AG04449 (cell line): ENCODE data around the gene ASPSCR1.

ENCODE experiments used
- CTCF ChIA-PET: fragments of 350-600 bp; formaldehyde crosslinking; extraction: SDS; loops from one replicate; lab custom pipeline; 2021; ENCODE audit warnings: antibody characterized with exemption; lab: Yijun Ruan, JAX
- POLR2A ChIA-PET: fragments of 400-600, 350-600 bp; formaldehyde crosslinking; extraction: SDS; loops from one replicate; lab custom pipeline; 2020; ENCODE audit warnings: antibody characterized with exemption, inconsistent platforms; lab: Yijun Ruan, JAX
- DNase-seq: peaks from one replicate; pipeline ENCODE4 v3.0.0-alpha.2; 2010; ENCODE audit warnings: low read depth, low spot score
- H3K4me3 ChIP-seq: 2 replicates; pipeline ENCODE4 v1.5.1; 2011; ENCODE audit warnings: low read depth, mild to moderate bottlenecking, control low read depth, low read length
- CTCF ChIP-seq: IDR thresholded peaks from one replicate; pipeline ENCODE4 v1.5.1; 2011; ENCODE audit warnings: mild to moderate bottlenecking, moderate library complexity, low read length, control low read depth, inconsistent platforms; ENCODE audit not compliant: insufficient read depth; ENCODE audit errors: missing control alignments

Gene ASPSCR1

GRCh38 chr17:82031885-82032627 is 54.6 kb downstream of the ASPSCR1 start:
- POLR2A ChIA-PET = no interaction called here
- CTCF ChIA-PET = interaction anchor here (0.6 to 4.2 kb wide), 7 partner anchors 9 to 206 kb away, joined by 3 to 94 read pairs (median 5); partner anchors contain the start of genes CENPX, LRRC45 and NOTUM
- H3K4me3 ChIP-seq = peak overlapping the region; percentile 61
- no peak for DNase-seq
- TF ChIP-seq CTCF = no peak

- H3K4me3 ChIP-seq = no peak overlapping the region
- DNase-seq = no peak
- TF ChIP-seq CTCF = no peak
- ChIA-PET POLR2A (no interaction called here), CTCF (interaction anchor here (1.0 to 1.8 kb wide), 5 partner anchors 14 to 120 kb away, joined by 3 to 5 read pairs (median 3); no protein-coding TSS in a partner anchor)
These were observed 56.1 kb downstream of the ASPSCR1 start for GRCh38 chr17:82033359-82034085.

- ChIA-PET CTCF (interaction anchor here (0.7 to 7.4 kb wide), 5 partner anchors 8 to 287 kb away, joined by 3 to 39 read pairs (median 5); partner anchors contain the start of genes CENPX, LRRC45 and NOTUM), POLR2A (no interaction called here)
- H3K4me3 ChIP-seq = no peak overlapping the region
- TF ChIP-seq CTCF = no peak
- DNase-seq = no peak
These were observed 57.1 kb downstream of the ASPSCR1 start for GRCh38 chr17:82034371-82035011.

GRCh38 chr17:82035488-82035887 is 58.1 kb downstream of the ASPSCR1 start:
- TF ChIP-seq CTCF = no peak
- POLR2A ChIA-PET = interaction anchor here (1.0 kb wide), 1 partner anchor 76 kb away, joined by 3 read pairs; no protein-coding TSS in a partner anchor
- CTCF ChIA-PET = interaction anchor here (0.7 to 7.4 kb wide), 5 partner anchors 12 to 120 kb away, joined by 3 to 39 read pairs (median 6); partner anchors contain the start of genes CENPX, GPS1, LRRC45 and NOTUM
- no peak for DNase-seq
- H3K4me3 ChIP-seq = no peak overlapping the region

GRCh38 chr17:82035956-82036633 is 58.7 kb downstream of the ASPSCR1 start:
- POLR2A ChIA-PET = interaction anchor here (1.0 kb wide), 1 partner anchor 77 kb away, joined by 3 read pairs; no protein-coding TSS in a partner anchor
- H3K4me3 ChIP-seq = peak overlapping the region; percentile 72
- CTCF ChIA-PET = interaction anchor here (0.7 to 7.4 kb wide), 8 partner anchors 10 to 119 kb away, joined by 3 to 39 read pairs (median 4); partner anchors contain the start of genes CENPX, GPS1, LRRC45 and NOTUM
- no peak for TF ChIP-seq CTCF
- no peak for DNase-seq
